Natural killer cell treated with Interleukin-12 subunit alpha and Interleukin-12 subunit beta and Interleukin-15 and Interleukin-18, amount 100 ng/mL, for 72 hours (primary cell): ENCODE results near the gene EPS8L2. TPM values are rescaled to one million over a fixed set of nuclear protein-coding genes. Genes with fewer than 3 reads are reported as not detected.

Experiments
- ATAC-seq, 2 donors: fragments of 150-1000 bp; cut with Tn5 transposase in 1 of 2; sonication (Bioruptor Pico), chemical (Tn5 transposase) in 1 of 2; 2 replicates each; pipeline ENCODE4 v1.10.0; 2021
- DNase-seq: peaks from one replicate; pipeline ENCODE4 v3.0.0; 2022; ENCODE audit warnings: low spot score
- H3K27ac Mint-ChIP-seq, 2 donors: 1 replicate in 1 of 2; 2 replicates in 1 of 2; pipeline ENCODE4 v1.8.0; 2022; ENCODE audit warnings: mixed read lengths in 2 of 2, mild to moderate bottlenecking in 1 of 2, moderate library complexity in 1 of 2
- H3K27me3 Mint-ChIP-seq, 2 donors: 1 replicate in 1 of 2; 2 replicates in 1 of 2; pipeline ENCODE4 v1.8.0; 2022; ENCODE audit warnings: mixed read lengths in 2 of 2
- H3K36me3 Mint-ChIP-seq: one replicate; pipeline ENCODE4 v1.8.0; 2022; ENCODE audit warnings: mixed read lengths
- H3K4me1 Mint-ChIP-seq, 2 donors: 1 replicate in 1 of 2; 2 replicates in 1 of 2; pipeline ENCODE4 v1.8.0; 2022; ENCODE audit warnings: low read depth in 2 of 2, mixed read lengths in 2 of 2, mild to moderate bottlenecking in 1 of 2
- H3K4me3 Mint-ChIP-seq: one replicate; pipeline ENCODE4 v1.8.0; 2022; ENCODE audit warnings: mixed read lengths
- H3K9me3 Mint-ChIP-seq: 2 replicates; pipeline ENCODE4 v1.8.0; 2022; ENCODE audit warnings: mixed read lengths
- total RNA-seq, 2 donors: library from RNA; stranded (reverse); gene quantifications; one replicate each; pipeline ENCODE4 v1.2.3, GENCODE V29; 2022

EPS8L2 gene
- total RNA-seq, 2 donors from 2014 or later = 2.9 to 13.0 TPM

DNA sequence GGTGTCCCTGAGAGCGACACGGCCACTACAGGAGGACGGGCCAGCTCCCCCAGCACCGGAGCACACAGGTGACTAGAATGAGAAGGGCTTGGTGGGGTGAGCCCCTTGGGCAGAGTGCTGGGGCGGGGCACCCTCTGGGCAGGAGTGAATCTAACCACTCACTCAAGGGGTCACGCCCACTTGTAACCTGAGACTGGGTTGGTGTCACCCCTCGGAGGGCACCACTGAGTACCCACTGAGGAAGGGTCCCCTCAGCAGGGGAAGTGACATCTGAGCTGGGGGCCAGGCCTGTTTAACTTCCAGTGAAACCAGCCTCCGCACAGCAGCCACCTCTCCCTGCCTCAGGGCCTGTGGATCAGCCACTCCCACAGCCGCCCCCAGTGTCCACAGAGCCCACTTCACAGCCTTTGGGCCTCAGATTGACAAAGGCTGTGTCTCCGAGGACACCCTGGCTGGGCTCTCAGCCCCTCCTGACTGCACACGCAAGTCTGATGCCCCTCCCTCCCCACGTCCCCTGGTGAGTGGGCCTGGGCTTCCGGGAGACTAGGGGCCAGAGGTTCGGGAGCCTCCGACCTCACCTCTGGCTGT, 65.7 kb downstream of the EPS8L2 start:
- Mint-ChIP-seq H3K4me1 (peaks cover 0 to 13% of the 10 kb centered on the region in 2 donors), H3K36me3 (no peaks in the 10 kb centered on the region), H3K9me3 (no peaks in the 10 kb centered on the region), H3K27ac (no peak overlapping the region), H3K4me3 (no peak overlapping the region), H3K27me3 (no peaks in the 10 kb centered on the region)
- DNase-seq (no peak), ATAC-seq (no peak)

DNA sequence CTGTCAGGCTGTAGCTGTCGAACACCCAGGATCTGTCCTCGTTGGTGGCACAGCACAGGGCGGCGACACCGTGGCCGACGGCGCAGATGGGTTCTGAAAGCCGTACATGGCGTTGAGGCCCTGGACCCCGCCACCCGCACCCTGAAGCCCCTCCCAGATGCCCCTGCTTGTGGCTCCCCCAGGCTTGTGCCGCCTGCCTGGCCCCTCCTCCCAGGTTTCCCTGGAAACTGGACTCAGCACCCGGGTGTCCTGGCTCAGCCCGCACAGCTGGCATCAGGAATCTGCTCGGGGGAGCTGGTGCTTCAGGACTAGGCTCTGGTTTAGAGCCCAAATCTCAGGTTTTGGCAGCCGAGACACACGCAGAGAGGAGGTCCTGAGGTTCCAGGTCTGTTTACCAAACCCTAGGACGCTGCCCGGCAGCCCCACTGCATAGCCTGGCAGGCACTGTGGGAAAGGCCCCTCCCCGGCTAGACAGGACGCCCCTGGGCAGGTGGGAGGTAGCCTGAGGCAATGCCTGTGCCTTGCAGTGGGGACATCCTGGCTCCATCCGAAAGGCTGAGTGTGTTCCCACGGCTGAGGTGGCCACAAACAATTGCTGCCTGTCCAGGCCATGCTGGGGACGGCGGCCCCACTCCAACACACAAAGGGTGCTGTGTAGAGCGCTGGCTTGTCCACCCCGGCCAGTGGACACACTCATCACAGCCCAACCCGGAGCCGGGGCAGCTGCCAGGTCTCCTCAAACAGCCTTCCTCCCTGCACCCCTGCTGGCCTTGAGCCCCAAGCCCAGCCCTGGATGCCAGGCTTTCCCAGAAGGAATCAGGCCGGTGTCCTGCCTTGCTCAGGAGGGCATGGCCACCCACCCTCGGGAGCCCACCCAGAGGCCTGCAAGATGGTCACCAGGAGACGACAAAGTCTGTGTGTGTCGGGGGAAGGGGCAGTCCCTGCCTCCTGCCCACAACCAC, 66.7 kb downstream of the EPS8L2 start:
- Mint-ChIP-seq H3K9me3 (no peaks in the 10 kb centered on the region), H3K4me1 (peaks cover 0 to 13% of the 10 kb centered on the region in 2 donors), H3K4me3 (no peak overlapping the region), H3K27ac (no peak overlapping the region), H3K27me3 (no peaks in the 10 kb centered on the region), H3K36me3 (no peaks in the 10 kb centered on the region)
- DNase-seq = no peak
- ATAC-seq = no peak

DNA sequence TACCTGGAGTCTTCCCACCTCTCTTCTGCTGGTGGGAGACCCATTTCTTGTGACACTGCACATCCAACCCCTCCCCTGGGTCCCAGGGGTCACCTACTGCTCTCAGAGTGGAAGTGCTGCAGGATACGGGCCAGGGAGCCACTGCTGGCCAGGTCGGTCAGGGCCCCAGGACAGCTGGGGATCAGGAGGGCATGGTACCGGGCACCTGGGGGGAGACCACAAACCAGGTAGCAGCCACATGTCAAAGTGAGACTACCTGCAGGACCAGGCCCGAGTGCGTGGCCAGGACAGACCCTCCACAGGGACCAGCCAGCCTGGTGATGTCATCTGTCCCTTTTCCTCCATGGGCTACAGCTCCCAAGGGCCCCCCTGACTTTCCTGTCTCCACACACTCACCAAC, 67.4 kb downstream of the EPS8L2 start:
- H3K27ac Mint-ChIP-seq = no peak overlapping the region
- H3K4me3 Mint-ChIP-seq = no peak overlapping the region
- H3K36me3 Mint-ChIP-seq = no peaks in the 10 kb centered on the region
- ATAC-seq = no peak
- DNase-seq = no peak
- no peaks in the 10 kb centered on the region for H3K9me3 Mint-ChIP-seq
- no peaks in the 10 kb centered on the region for H3K27me3 Mint-ChIP-seq
- peaks cover 0 to 13% of the 10 kb centered on the region in 2 donors for H3K4me1 Mint-ChIP-seq

DNA sequence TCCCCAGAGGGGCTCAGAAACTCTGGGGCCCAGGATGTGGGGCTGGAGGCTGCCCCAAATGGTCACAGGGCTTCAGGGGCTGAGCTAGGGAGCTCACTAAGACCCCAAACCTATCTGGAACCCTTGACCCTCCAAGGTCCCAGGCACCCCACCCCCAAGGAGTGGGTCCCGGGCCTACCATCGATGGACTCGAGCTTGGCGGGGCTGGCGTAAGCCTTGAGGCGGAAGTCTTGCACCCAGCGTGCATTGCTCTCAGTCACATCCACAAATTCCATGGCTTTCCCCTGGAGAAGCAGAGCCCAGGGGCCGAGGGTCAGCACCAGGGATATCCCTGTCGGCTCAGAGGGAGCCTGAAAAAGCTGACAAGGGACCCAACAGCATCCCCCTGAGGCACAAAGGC, 67.8 kb downstream of the EPS8L2 start:
- H3K4me3 Mint-ChIP-seq = no peak overlapping the region
- DNase-seq = no peak
- no peak for ATAC-seq
- no peaks in the 10 kb centered on the region for H3K27me3 Mint-ChIP-seq
- H3K9me3 Mint-ChIP-seq = no peaks in the 10 kb centered on the region
- H3K4me1 Mint-ChIP-seq = peaks cover 0 to 13% of the 10 kb centered on the region in 2 donors
- H3K36me3 Mint-ChIP-seq = no peaks in the 10 kb centered on the region
- H3K27ac Mint-ChIP-seq = no peak overlapping the region

DNA sequence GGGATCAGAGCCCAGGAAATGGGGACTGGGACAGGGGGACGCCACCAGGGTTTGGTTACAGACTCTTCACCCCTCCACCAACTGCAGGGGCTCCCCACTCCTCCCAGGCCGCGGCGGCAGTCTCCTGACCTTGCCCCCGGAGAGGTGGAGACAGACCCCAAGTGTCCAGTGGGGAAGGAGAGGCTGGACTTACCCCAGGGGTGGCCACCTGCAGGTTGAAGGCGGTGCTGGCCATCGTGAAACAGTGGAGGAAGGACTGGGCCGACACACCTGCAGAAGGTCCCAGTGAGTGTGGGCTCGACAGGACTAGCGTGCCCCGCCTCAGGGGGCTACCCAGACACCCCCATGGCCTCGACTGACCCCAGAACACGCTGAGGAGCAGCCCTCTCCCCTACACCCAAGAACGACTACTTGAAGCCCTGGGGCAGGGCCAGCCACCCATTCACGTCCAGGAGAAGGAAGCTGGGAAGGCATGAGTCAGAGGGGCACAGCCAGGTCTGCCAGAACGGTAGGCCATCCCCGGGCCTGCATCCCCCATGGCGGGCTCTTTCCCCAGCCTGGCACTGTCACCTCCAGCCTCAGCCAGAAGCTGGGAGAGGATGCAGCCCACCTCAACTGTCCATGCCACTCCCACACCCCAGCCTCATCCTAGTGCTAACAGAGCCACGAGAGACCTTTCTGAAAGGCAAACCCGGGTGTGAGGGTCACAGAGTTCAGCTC, 69.0 kb downstream of the EPS8L2 start:
- peak overlapping the region in 1 of 2 donors; percentile 61 for H3K27ac Mint-ChIP-seq

DNA sequence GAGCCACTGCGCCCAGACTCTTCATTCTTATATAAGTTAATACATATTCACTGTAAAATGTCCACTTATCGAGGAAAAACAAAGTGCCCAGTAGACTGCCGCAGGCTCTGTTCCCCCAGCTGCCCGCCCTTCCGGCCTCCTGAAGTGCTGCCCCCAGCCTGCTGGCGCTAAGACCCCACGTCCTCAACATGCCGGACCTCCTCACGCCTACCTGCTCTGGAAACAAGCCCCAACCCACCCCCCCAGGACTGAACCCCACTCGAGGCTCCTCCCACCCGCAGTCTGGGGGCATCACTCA, 70.2 kb downstream of the EPS8L2 start:
- Mint-ChIP-seq H3K36me3 (no peaks in the 10 kb centered on the region), H3K27me3 (no peaks in the 10 kb centered on the region), H3K4me1 (peaks cover 0 to 15% of the 10 kb centered on the region in 2 donors), H3K27ac (peak overlapping the region; percentile 44 to 61), H3K4me3 (peak overlapping the region; percentile 81), H3K9me3 (no peaks in the 10 kb centered on the region)
- ATAC-seq (no peak), DNase-seq (no peak)

More for the DNA sequence above, 69.0 kb downstream of the EPS8L2 start:
- no peaks in the 10 kb centered on the region for H3K36me3 Mint-ChIP-seq
- no peaks in the 10 kb centered on the region for H3K9me3 Mint-ChIP-seq
- H3K27me3 Mint-ChIP-seq = no peaks in the 10 kb centered on the region
- no peak for DNase-seq
- ATAC-seq = no peak
- H3K4me1 Mint-ChIP-seq = peaks cover 0 to 13% of the 10 kb centered on the region in 2 donors
- H3K4me3 Mint-ChIP-seq = peak overlapping the region; percentile 81

DNA sequence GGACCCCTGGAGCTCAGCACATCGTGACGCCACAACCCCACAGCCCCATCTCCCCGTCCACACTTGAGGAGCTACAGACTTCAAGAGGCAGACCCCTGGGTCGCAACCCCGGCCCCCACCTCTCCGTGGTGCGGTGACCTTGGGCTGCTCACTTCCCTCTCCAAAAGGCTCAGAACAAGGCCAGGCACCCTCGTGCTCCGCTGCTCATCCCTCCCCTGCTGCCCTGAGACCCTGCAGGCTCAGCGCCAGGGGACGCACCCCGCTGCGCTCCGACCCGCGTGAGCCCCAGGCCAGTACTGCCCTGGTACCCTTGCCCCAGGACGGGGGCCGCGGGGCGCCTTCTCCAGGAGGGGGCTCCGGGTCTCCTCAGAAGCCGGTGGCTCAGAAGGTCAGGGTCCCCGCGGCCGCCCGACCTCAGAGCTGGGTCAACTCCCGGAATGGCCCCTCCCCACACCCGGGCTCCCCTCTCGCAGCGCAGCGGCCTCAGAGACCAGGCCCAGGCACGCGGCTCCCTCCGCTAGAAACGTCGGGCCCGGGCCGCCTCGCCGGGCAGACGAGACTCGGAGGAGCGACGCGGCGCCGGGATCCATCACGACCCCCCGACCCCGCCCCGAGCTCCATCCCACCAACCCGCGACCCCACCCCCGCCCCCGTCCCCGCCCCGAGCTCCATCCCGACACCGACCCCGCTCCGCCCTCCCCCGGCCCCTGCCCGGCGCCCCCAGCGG, 70.7 kb downstream of the EPS8L2 start:
- DNase-seq (no peak), ATAC-seq (peak; percentile 69 to 77)
- no peaks in the 10 kb centered on the region for H3K9me3 Mint-ChIP-seq
- no peaks in the 10 kb centered on the region for H3K27me3 Mint-ChIP-seq
- no peaks in the 10 kb centered on the region for H3K36me3 Mint-ChIP-seq
- H3K4me1 Mint-ChIP-seq = peaks cover 0 to 15% of the 10 kb centered on the region in 2 donors
- H3K27ac Mint-ChIP-seq = peak overlapping the region; percentile 44 to 61
- peak overlapping the region; percentile 81 for H3K4me3 Mint-ChIP-seq

Other genes starting within 250 kb of the EPS8L2 start
- gene RNH1, start 199.0 kb upstream of the EPS8L2 start, total RNA-seq = 100 to 1,000 TPM in 1 of 2 donors, 10 to 100 TPM in 1; 89.2 to 113 TPM
- 10 to 100 TPM; 33.6 to 83.5 TPM for gene HRAS, start 170.7 kb upstream of the EPS8L2 start, total RNA-seq
- 1 to 10 TPM in 1 of 2 donors, under 1 TPM in 1; 0.98 to 1.8 TPM for gene LRRC56, start 168.7 kb upstream of the EPS8L2 start, total RNA-seq
- 1 to 10 TPM; 1.1 to 2.1 TPM for gene LMNTD2, start 145.5 kb upstream of the EPS8L2 start, total RNA-seq
- 10 to 100 TPM; 13.3 to 22.9 TPM for gene RASSF7, start 145.3 kb upstream of the EPS8L2 start, total RNA-seq
- 10 to 100 TPM; 49.2 to 85.7 TPM for gene PHRF1, start 129.8 kb upstream of the EPS8L2 start, total RNA-seq
- gene IRF7, start 90.3 kb upstream of the EPS8L2 start, total RNA-seq = 10 to 100 TPM; 33.7 to 34.9 TPM
- not detected for gene CDHR5, start 81.3 kb upstream of the EPS8L2 start, total RNA-seq
- gene SCT, start 79.0 kb upstream of the EPS8L2 start, total RNA-seq = not detected
- gene DRD4, start 69.0 kb upstream of the EPS8L2 start, total RNA-seq = 1 to 10 TPM in 1 of 2 donors, under 1 TPM in 1; 0.48 to 1.3 TPM
- gene DEAF1, start 11.0 kb upstream of the EPS8L2 start, total RNA-seq = 10 to 100 TPM; 23.2 to 83.6 TPM
- 10 to 100 TPM; 15.3 to 20.3 TPM for gene TMEM80, start 10.4 kb upstream of the EPS8L2 start, total RNA-seq
- 100 to 1,000 TPM; 201 to 242 TPM for gene TALDO1, start 41.2 kb downstream of the EPS8L2 start, total RNA-seq
- gene GATD1, start 71.3 kb downstream of the EPS8L2 start, total RNA-seq = 10 to 100 TPM; 42.2 to 99.7 TPM
- 1 to 10 TPM in 1 of 2 donors, under 1 TPM in 1; 0.95 to 3.4 TPM for gene CEND1, start 83.9 kb downstream of the EPS8L2 start, total RNA-seq
- 100 to 1,000 TPM in 1 of 2 donors, 10 to 100 TPM in 1; 64.3 to 125 TPM for gene SLC25A22, start 92.0 kb downstream of the EPS8L2 start, total RNA-seq
- 10 to 100 TPM; 19.1 to 53.6 TPM for gene PIDD1, start 99.0 kb downstream of the EPS8L2 start, total RNA-seq
- 1,000 to 10,000 TPM; 1,365 to 2,718 TPM for gene RPLP2, start 103.7 kb downstream of the EPS8L2 start, total RNA-seq
- 10 to 100 TPM; 69.0 to 95.0 TPM for gene PNPLA2, start 112.7 kb downstream of the EPS8L2 start, total RNA-seq
- gene CRACR2B, start 121.7 kb downstream of the EPS8L2 start, total RNA-seq = 1 to 10 TPM; 2.6 to 2.9 TPM
- gene CD151, start 126.7 kb downstream of the EPS8L2 start, total RNA-seq = 10 to 100 TPM; 45.0 to 72.0 TPM
- 10 to 100 TPM; 97.4 to 97.8 TPM for gene POLR2L, start 136.3 kb downstream of the EPS8L2 start, total RNA-seq
- gene TSPAN4, start 136.6 kb downstream of the EPS8L2 start, total RNA-seq = 10 to 100 TPM; 17.4 to 31.4 TPM
- 100 to 1,000 TPM in 1 of 2 donors, 10 to 100 TPM in 1; 64.8 to 115 TPM for gene CHID1, start 204.6 kb downstream of the EPS8L2 start, total RNA-seq
- gene AP2A2, start 219.6 kb downstream of the EPS8L2 start, total RNA-seq = 10 to 100 TPM; 51.6 to 75.1 TPM